GM19467 (cell line): Measurements from ENCODE around the gene AR.

Experiments
- ATAC-seq: cut with Tn5 transposase; IDR thresholded peaks from one replicate; pipeline ENCODE4 v1.9.1; 2021; ENCODE audit warnings: mild to moderate bottlenecking, moderate library complexity; ENCODE audit not compliant: unreplicated experiment

Gene AR, protein sequence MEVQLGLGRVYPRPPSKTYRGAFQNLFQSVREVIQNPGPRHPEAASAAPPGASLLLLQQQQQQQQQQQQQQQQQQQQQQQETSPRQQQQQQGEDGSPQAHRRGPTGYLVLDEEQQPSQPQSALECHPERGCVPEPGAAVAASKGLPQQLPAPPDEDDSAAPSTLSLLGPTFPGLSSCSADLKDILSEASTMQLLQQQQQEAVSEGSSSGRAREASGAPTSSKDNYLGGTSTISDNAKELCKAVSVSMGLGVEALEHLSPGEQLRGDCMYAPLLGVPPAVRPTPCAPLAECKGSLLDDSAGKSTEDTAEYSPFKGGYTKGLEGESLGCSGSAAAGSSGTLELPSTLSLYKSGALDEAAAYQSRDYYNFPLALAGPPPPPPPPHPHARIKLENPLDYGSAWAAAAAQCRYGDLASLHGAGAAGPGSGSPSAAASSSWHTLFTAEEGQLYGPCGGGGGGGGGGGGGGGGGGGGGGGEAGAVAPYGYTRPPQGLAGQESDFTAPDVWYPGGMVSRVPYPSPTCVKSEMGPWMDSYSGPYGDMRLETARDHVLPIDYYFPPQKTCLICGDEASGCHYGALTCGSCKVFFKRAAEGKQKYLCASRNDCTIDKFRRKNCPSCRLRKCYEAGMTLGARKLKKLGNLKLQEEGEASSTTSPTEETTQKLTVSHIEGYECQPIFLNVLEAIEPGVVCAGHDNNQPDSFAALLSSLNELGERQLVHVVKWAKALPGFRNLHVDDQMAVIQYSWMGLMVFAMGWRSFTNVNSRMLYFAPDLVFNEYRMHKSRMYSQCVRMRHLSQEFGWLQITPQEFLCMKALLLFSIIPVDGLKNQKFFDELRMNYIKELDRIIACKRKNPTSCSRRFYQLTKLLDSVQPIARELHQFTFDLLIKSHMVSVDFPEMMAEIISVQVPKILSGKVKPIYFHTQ

DNA sequence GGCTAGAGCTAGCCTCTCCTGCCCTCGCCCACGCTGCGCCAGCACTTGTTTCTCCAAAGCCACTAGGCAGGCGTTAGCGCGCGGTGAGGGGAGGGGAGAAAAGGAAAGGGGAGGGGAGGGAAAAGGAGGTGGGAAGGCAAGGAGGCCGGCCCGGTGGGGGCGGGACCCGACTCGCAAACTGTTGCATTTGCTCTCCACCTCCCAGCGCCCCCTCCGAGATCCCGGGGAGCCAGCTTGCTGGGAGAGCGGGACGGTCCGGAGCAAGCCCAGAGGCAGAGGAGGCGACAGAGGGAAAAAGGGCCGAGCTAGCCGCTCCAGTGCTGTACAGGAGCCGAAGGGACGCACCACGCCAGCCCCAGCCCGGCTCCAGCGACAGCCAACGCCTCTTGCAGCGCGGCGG, at the start of gene AR:
TSS of gene AR (plus strand) at position 204 of the 400 bp plus-strand sequence. CDS start 1,126 bp downstream, outside the sequence.
- no peak for ATAC-seq

DNA sequence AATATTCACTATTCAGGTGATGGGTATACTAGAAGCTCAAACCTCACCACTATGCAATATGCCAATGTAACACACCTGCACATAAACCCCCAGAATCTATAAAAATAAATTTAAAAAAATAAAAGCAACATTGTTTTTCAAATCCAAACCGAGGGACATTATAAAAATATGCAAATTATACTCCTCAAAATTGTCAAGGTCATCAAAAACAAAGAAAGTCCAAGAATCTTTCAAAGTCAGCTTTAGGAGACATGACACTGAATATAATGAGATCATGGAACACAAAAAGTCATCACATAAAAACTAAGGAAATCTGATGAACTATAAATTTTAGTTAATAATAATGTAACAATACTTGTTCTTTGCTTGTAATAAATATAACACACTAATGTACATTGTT, 43.2 kb upstream of the AR start:
- ATAC-seq: no peak

DNA sequence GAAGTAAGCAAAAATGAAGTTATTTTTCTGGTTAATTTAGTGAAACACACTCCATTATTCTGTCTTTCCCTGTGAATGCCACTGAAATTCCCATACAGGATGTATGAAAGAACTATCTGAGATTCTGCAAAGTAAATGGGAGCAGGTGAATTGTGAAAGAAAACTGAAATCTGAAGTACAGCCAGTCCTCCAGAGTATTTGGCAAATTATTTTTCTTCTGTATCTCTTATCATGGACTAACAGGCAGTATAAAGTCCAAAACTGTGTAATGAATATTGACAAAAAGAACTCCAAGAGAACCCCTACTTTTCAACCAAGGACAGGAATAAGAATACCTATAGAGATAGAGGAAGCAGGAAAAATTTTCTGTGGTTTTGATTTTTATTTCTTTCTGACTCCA, 40.8 kb upstream of the AR start:
- ATAC-seq: no peak

DNA sequence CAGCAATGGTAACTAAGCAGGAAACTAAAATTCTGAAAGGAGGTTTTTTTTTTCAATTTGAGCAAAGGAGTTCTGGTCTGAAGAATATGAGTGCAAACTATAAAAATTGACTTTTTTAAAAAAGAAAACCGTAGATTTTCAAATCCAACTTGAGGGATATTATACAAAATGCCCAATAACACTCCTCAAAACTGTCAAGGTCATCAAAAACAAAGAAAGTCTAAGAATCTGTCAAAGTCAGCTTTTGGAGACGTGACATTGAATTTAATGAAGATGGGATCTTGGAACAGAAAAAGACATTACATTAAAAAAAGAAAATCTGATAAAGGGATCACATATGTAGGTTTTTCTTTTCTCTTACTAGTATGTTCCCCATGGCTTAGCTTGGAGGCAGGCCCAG, 40.4 kb upstream of the AR start:
- ATAC-seq: no peak

DNA sequence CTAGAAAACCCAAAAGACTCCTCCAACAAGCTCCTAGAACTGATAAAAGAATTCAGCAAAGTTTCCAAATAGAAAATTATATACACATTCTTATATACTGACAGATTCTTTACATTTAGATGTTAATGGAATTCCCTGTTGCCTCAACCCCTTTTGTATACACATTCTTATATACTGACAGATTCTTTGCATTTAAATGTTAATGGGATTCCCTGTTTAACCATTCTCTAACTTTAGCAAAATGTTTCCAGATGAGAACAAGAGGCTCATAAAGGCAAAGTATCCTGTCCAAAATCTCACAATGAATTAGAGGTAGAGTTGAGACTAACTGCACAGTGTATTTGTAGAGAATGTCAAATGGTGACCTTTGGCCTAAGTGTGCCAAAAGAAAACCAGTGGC, 23.1 kb upstream of the AR start:
- no peak for ATAC-seq

DNA sequence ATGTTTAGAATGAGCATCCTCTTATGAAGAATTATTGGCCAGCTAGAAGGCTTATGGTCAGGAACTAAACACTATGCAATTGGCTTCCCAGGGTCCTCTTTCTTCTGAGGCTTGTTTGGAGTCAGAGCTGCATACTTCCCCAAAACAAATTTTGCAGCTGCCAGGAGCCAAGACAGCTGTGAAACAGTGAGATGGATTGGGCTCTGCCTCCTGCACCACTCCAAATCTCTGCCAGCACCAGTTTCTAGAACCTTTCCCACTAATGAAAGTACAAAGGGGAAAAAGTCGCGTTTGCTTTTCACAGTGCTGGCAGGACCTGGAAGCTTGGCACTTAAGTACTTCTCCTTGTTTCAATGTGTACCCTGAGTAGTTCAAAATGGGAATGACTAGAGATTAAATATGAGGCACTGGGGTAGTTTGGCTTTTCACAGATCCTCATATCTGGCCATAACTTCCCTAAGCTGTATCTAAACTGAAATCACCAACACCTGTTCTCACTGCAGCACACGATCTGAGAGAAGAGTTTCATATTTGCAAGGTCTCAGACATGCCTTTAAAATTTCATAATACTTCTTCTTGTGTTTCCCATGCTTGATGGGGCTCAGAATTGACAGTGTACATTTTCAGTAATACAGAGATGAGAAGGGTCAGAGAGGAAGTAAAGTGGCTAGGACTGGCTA, 20.7 kb upstream of the AR start:
- ATAC-seq: no peak

DNA sequence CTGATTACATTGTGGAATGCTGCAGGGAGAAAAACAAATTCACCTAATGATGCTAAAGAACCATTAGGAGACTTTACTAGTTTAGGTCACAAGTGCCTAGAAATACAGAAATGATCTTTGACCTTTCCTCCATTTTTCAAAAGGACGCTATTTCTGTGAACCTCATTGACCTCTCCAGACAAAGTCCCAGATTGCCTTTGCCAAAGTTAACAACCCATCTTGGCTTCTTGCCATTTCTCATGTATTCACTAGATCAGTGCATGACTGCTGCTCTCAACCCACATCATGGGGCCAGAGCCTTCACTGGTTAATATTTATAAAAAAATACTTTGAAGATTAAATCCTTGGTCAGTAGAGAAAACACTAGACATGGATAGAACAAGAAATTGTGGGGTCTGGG, 19.9 kb upstream of the AR start:
- no peak for ATAC-seq

DNA sequence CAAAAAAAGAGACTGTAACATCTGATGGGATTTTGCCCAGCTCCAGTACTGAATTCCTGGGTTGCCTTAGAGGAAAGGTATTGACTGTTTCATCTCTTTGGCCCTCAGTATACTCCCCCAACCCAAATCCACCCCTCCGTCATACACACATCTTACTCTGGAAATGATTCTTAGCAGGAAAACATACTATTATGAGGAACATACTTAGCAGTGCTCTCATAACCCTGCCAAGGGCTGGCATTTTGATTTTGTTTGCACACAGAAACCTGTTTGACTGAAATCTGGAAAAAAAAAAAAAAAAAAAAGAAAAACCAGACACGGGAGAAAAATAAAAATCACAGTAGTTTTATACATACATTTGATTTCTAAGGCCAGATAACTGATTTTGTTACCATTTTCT, 19.4 kb upstream of the AR start:
- ATAC-seq: no peak

DNA sequence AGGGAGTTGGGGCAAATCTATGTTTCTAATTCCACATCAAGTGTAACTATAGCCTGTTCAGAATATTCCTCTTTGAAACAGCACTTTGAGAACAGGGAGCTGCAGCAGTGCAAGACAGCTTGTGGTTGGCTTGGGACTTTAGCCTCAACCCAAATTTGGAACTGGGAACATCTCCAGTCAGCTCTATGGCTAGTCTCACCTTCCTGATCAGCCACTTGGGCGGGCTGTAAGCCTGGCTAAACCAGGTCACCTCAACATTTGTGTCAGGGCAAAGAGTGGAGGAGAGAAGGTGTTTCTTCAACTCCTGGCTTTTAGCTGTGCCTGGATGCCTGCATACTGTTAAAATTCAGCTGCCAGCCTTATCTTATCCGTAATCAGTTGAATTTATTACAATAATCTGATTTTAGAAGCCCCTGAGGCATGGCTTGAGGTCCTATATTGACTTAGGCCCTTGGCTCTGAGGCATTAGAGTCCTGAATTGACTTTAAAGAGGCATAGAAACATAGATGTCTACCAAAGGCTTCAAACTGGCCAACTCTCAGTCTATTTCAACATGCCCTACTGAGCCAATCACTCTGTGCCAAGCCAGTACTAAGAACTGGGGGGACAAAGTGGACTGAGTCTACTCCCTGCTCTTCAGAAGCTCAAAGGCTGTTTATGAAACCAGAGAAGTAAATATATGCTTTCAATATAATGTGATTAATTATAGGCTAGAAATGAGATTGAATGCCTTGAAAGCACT, 18.7 kb upstream of the AR start:
- no peak for ATAC-seq

DNA sequence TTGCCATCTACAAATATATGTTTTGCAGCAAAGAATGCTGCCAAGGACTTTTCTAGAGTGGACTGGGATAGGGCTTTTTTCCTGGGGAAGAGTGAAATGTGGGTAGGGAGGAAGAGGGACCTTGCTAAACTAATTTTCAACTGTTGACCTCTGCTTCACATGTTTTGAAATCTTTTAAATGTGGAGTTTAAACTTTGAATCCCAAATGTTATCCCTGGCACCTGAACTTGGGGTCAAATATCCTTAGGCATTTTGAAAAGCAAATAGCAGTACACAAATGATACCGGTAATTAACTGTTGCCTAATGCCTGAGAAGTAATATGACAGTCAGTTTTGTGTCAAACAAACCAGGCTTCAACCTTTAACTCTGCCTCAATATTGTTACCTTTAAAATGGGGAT, 7.3 kb upstream of the AR start:
- ATAC-seq: no peak

DNA sequence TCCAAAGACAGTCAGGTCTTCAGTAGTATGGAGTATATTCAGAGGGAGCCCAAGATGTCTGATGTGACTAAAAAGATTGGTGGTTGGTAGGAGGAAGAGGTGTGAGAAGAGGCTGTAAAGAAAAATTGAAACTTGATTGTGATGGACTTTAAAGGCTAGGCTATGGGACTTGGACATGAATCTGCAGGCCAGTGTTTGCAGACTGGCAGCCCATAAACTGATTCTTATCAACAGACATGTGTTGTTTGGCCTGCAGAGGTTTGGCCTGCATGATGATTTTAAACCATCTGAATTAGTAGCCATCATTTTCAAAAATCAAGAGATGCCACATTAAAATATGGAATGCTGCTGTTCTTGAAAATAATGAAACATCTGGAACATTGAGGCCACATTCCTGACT, 5.4 kb upstream of the AR start:
- no peak for ATAC-seq

DNA sequence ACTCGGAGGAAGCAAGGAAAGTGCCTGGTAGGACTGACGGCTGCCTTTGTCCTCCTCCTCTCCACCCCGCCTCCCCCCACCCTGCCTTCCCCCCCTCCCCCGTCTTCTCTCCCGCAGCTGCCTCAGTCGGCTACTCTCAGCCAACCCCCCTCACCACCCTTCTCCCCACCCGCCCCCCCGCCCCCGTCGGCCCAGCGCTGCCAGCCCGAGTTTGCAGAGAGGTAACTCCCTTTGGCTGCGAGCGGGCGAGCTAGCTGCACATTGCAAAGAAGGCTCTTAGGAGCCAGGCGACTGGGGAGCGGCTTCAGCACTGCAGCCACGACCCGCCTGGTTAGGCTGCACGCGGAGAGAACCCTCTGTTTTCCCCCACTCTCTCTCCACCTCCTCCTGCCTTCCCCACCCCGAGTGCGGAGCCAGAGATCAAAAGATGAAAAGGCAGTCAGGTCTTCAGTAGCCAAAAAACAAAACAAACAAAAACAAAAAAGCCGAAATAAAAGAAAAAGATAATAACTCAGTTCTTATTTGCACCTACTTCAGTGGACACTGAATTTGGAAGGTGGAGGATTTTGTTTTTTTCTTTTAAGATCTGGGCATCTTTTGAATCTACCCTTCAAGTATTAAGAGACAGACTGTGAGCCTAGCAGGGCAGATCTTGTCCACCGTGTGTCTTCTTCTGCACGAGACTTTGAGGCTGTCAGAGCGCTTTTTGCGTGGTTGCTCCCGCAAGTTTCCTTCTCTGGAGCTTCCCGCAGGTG, 637 bp downstream of the AR start:
- no peak for ATAC-seq

DNA sequence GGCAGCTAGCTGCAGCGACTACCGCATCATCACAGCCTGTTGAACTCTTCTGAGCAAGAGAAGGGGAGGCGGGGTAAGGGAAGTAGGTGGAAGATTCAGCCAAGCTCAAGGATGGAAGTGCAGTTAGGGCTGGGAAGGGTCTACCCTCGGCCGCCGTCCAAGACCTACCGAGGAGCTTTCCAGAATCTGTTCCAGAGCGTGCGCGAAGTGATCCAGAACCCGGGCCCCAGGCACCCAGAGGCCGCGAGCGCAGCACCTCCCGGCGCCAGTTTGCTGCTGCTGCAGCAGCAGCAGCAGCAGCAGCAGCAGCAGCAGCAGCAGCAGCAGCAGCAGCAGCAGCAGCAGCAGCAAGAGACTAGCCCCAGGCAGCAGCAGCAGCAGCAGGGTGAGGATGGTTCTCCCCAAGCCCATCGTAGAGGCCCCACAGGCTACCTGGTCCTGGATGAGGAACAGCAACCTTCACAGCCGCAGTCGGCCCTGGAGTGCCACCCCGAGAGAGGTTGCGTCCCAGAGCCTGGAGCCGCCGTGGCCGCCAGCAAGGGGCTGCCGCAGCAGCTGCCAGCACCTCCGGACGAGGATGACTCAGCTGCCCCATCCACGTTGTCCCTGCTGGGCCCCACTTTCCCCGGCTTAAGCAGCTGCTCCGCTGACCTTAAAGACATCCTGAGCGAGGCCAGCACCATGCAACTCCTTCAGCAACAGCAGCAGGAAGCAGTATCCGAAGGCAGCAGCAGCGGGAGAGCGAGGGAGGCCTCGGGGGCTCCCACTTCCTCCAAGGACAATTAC, 1.4 kb downstream of the AR start:
- ATAC-seq: no peak

DNA sequence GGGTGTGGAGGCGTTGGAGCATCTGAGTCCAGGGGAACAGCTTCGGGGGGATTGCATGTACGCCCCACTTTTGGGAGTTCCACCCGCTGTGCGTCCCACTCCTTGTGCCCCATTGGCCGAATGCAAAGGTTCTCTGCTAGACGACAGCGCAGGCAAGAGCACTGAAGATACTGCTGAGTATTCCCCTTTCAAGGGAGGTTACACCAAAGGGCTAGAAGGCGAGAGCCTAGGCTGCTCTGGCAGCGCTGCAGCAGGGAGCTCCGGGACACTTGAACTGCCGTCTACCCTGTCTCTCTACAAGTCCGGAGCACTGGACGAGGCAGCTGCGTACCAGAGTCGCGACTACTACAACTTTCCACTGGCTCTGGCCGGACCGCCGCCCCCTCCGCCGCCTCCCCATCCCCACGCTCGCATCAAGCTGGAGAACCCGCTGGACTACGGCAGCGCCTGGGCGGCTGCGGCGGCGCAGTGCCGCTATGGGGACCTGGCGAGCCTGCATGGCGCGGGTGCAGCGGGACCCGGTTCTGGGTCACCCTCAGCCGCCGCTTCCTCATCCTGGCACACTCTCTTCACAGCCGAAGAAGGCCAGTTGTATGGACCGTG, 2.2 kb downstream of the AR start:
- no peak for ATAC-seq

DNA sequence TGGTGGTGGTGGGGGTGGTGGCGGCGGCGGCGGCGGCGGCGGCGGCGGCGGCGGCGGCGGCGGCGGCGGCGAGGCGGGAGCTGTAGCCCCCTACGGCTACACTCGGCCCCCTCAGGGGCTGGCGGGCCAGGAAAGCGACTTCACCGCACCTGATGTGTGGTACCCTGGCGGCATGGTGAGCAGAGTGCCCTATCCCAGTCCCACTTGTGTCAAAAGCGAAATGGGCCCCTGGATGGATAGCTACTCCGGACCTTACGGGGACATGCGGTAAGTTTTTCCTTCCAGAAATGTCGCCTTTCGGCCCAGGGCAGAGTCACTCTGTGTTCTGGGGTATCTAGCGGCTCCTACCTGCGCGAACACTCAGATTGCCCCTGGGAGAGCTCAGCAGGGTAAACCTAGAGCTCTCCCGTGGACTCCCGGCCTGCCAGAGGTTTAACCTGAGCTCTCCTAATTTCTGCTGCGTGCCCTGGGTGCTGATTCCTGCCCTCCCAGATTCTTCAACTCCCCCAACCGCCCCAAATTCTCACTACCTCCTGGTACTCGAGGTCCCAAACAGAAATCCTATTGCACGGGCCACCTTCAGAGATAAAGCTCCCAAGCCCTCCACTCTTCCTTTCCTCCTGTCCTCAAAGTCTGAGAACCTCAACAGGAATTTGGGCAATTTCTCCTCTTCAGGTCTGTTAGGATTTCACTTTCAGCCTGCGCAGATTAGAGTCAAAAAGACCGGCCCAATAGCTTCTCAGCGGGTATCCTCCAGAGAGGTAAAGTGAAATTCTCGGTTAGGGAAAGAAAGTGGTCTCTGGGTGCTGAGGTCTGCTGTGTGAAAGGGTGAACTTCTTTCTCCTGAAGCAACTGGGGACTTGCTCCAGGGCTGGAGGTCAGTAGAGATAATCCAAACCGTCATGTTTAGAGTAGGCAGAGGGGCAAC, 2.9 kb downstream of the AR start:
- no peak for ATAC-seq

DNA sequence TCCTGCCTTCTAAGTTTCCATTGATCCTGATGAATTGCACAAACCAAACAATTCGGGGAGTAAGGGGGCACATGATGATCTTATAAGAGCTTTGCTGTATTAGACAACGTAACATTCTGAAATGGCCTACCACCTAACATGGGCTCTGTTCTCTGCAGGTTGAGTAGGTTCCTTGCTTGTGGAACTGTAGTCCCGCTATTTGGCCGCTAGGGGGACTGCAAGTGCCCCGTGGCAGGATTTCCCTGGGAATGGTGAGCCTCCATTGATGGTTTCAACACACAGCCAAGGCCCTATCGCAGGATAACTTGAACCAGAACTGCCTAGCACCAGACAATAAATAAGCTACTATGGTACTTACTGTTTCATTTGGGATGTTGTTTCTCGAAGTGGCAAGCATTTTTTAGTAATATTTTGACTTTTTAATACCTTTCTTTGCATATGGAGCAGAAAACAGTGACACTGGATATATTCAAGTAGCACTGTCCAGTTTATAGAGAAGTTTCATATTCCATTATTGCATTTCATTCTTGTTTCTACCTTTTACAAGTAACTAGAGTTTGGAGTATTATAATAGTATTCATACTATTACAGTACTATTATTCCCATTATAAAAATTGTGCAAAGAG, 11.9 kb downstream of the AR start:
- ATAC-seq: no peak

DNA sequence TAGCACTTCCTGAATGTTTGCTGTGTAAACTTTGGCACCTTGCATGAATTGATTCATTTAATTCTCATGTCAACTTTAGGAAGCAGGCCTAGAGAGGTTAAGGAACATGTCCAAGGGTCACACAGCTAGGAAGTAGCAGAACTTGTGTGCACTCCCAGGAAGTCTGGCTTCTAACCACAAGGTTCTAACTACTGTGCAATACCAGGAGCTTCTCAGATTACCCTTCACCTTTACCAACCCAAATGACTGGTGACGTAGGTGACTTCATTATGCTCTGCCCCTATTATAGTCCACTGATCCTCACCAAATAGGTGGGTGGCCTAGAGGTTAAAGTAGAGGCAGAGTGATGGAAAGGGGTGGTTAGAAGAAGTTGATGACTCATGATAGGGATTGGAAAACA, 14.4 kb downstream of the AR start:
- ATAC-seq: no peak
